SH-SY5Y (cell line): ENCODE data around the gene KDR.

Experiments
- GATA2 ChIP-seq: IDR thresholded peaks from 2 replicates; pipeline ENCODE4 v1.6.1; 2011; ENCODE audit warnings: mild to moderate bottlenecking, low read depth, low read length
- GATA3 ChIP-seq: IDR thresholded peaks from 2 replicates; pipeline ENCODE4 v1.6.1; 2011; ENCODE audit warnings: low read depth, mild to moderate bottlenecking, low read length, moderate library complexity

DNA sequence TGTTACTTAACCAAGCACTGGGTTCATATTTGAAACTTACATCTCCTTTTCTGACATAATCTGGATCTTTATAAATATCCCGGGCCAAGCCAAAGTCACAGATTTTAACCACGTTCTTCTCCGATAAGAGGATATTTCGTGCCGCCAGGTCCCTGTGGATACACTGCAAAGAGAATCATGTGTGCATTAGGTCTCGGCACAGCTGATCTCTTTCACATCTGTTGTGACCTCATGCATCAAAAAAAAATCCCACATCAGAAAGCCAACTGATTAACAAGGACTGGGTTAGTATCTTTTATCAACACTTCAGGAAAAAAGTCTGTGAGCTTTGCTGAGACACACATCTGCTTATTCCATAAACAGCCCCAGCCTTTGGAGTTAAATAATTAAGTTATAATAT lies 35.5 kb downstream of the KDR start:
- TF ChIP-seq GATA2 (no peak), GATA3 (no peak)
